H1 (cell line): ENCODE results near the gene MXRA7. TPM values are rescaled to one million over a fixed set of nuclear protein-coding genes. Genes with fewer than 3 reads are reported as not detected.

Experiments used
- CTCF ChIA-PET: fragments of 300-600 bp; sonication (Branson Sonifier 250); formaldehyde crosslinking; loops from one replicate; lab custom pipeline; 2021; ENCODE audit not compliant: partially characterized antibody; lab: Charles Lee
- POLR2A ChIA-PET: fragments of 300-600 bp; sonication (Branson Sonifier 250); formaldehyde crosslinking; loops from one replicate; lab custom pipeline; 2021; ENCODE audit warnings: inconsistent platforms; ENCODE audit not compliant: partially characterized antibody; lab: Charles Lee
- DNase-seq, 2 experiments: peaks; one replicate each; pipeline versions ENCODE4 v3.0.0 to v3.0.0-alpha.2; 2010 to 2022; ENCODE audit warnings: low spot score in 2 of 2, low read depth in 1 of 2, mixed read lengths in 1 of 2
- FAIRE-seq: peaks from 2 replicates; lab custom pipeline; 2011; peaks lifted over from hg19 to GRCh38; lab: Jason Lieb, UNC
- H2AFZ ChIP-seq: 2 replicates; pipeline ENCODE4 v1.8.1; 2012; ENCODE audit warnings: low read length, inconsistent platforms
- H2AK5ac ChIP-seq: 2 replicates; pipeline ENCODE4 v1.6.1; 2013; ENCODE audit warnings: low read depth, low read length
- H2BK120ac ChIP-seq: replicated peaks from 2 replicates; pipeline ENCODE3; 2013; ENCODE audit warnings: low read depth, low read length, inconsistent platforms
- H2BK12ac ChIP-seq: 2 replicates; pipeline ENCODE4 v1.6.1; 2013; ENCODE audit warnings: low read depth, low read length
- H2BK15ac ChIP-seq: 2 replicates; pipeline ENCODE4 v1.6.1; 2013; ENCODE audit warnings: low read length
- H2BK20ac ChIP-seq: 2 replicates; pipeline ENCODE4 v1.6.1; 2013; ENCODE audit warnings: low read length
- H2BK5ac ChIP-seq: 2 replicates; pipeline ENCODE4 v1.6.1; 2013; ENCODE audit warnings: low read depth, low read length
- H3K14ac ChIP-seq: 2 replicates; pipeline ENCODE4 v1.6.1; 2013; ENCODE audit warnings: inconsistent platforms; ENCODE audit not compliant: insufficient read length
- H3K18ac ChIP-seq: 2 replicates; pipeline ENCODE4 v1.6.1; 2013; ENCODE audit warnings: low read length; ENCODE audit errors: extremely low read depth
- H3K23ac ChIP-seq: 2 replicates; pipeline ENCODE4 v1.6.1; 2013; ENCODE audit warnings: inconsistent platforms; ENCODE audit not compliant: insufficient read length
- H3K23me2 ChIP-seq: 2 replicates; pipeline ENCODE4 v1.6.1; 2013; ENCODE audit warnings: low read depth, low read length
- H3K27ac ChIP-seq: 2 replicates; pipeline ENCODE4 v1.6.1; 2011; ENCODE audit warnings: low read depth, low read length, inconsistent platforms
- H3K27me3 ChIP-seq, 4 experiments: replicated peaks in 1 of 4; 1 replicate in 1 of 4; 2 replicates in 3 of 4; pipeline versions ENCODE4 v1.6.1 to v1.8.1; 2011 to 2013; ENCODE audit warnings: low read length in 3 of 4, mild to moderate bottlenecking in 3 of 4, inconsistent platforms in 2 of 4, mixed read lengths in 2 of 4, moderate library complexity in 1 of 4; ENCODE audit not compliant: control insufficient read depth in 3 of 4, insufficient read depth in 3 of 4; ENCODE audit errors: extremely low read depth in 1 of 4
- H3K36me3 ChIP-seq, 4 experiments: 2 replicates each; pipeline versions ENCODE4 v1.6.1 to v1.8.1; 2011 to 2013; ENCODE audit warnings: mild to moderate bottlenecking in 4 of 4, low read length in 3 of 4, moderate library complexity in 2 of 4, control low read depth in 1 of 4, inconsistent platforms in 1 of 4; ENCODE audit not compliant: insufficient read depth in 4 of 4, control insufficient read depth in 2 of 4
- H3K4ac ChIP-seq: replicated peaks from 2 replicates; pipeline ENCODE3; 2013; ENCODE audit warnings: low read length, low read depth, mixed read lengths, inconsistent platforms; ENCODE audit not compliant: insufficient read length
- H3K4me1 ChIP-seq, 4 experiments: replicated peaks in 1 of 4; 1 replicate in 1 of 4; 2 replicates in 3 of 4; pipeline versions ENCODE4 v1.6.1 to v1.8.1; 2011 to 2013; ENCODE audit warnings: low read length in 3 of 4, inconsistent platforms in 2 of 4, mixed read lengths in 1 of 4; ENCODE audit not compliant: insufficient read depth in 4 of 4, control insufficient read depth in 3 of 4
- H3K4me2 ChIP-seq, 2 experiments: 2 replicates each; pipeline versions ENCODE4 v1.6.1 to v1.8.1; 2011 to 2013; ENCODE audit warnings: low read depth in 2 of 2, low read length in 2 of 2, control low read depth in 1 of 2, inconsistent platforms in 1 of 2, mild to moderate bottlenecking in 1 of 2; ENCODE audit not compliant: insufficient read depth in 1 of 2
- H3K4me3 ChIP-seq, 4 experiments: fragments of 200-600, 300-600 bp in 1 of 4; sonication (generic), shearing (Covaris generic), sonication (Bioruptor Twin) in 1 of 4; 2 replicates each; pipeline versions ENCODE4 v1.5.1 to v1.8.1; 2011 to 2016; ENCODE audit warnings: low read length in 4 of 4, low read depth in 3 of 4, control low read depth in 2 of 4, inconsistent platforms in 2 of 4, mild to moderate bottlenecking in 2 of 4, mixed read lengths in 1 of 4, moderate library complexity in 1 of 4; ENCODE audit not compliant: insufficient read depth in 2 of 4; ENCODE audit errors: extremely low read depth in 1 of 4
- H3K56ac ChIP-seq: replicated peaks from 2 replicates; pipeline ENCODE3; 2013; ENCODE audit warnings: low read depth, mild to moderate bottlenecking, mixed read lengths, low read length, inconsistent platforms; ENCODE audit not compliant: insufficient read length
- H3K79me1 ChIP-seq: 2 replicates; pipeline ENCODE4 v1.6.1; 2013; ENCODE audit warnings: low read depth, low read length, control low read depth
- H3K79me2 ChIP-seq, 2 experiments: 2 replicates each; pipeline versions ENCODE4 v1.6.1 to v1.8.1; 2012 to 2013; ENCODE audit warnings: low read length in 2 of 2, mild to moderate bottlenecking in 2 of 2, inconsistent platforms in 1 of 2; ENCODE audit not compliant: insufficient read depth in 2 of 2, control insufficient read depth in 1 of 2
- H3K9ac ChIP-seq, 4 experiments: replicated peaks in 1 of 4; 1 replicate in 1 of 4; 2 replicates in 3 of 4; pipeline versions ENCODE4 v1.6.1 to v1.8.1; 2011 to 2013; ENCODE audit warnings: low read depth in 3 of 4, low read length in 3 of 4, control low read depth in 2 of 4, mild to moderate bottlenecking in 2 of 4, moderate library complexity in 2 of 4, inconsistent platforms in 1 of 4; ENCODE audit errors: extremely low read depth in 1 of 4
- H3K9me3 ChIP-seq, 2 experiments: 2 replicates each; pipeline versions ENCODE4 v1.6.1 to v1.8.1; 2012 to 2013; ENCODE audit warnings: mild to moderate bottlenecking in 2 of 2, moderate library complexity in 2 of 2, control low read depth in 1 of 2, inconsistent platforms in 1 of 2, low read depth in 1 of 2, low read length in 1 of 2, mixed read lengths in 1 of 2; ENCODE audit not compliant: insufficient read depth in 2 of 2
- H4K20me1 ChIP-seq, 2 experiments: replicated peaks in 1 of 2; 2 replicates each; pipeline versions ENCODE3 to v1.8.1; 2011 to 2013; ENCODE audit warnings: inconsistent platforms in 2 of 2, low read length in 2 of 2, mild to moderate bottlenecking in 1 of 2; ENCODE audit not compliant: insufficient read depth in 2 of 2, control insufficient read depth in 1 of 2
- H4K5ac ChIP-seq: 2 replicates; pipeline ENCODE4 v1.6.1; 2013; ENCODE audit warnings: low read length, low read depth, mixed read lengths, inconsistent platforms; ENCODE audit not compliant: insufficient read length
- H4K8ac ChIP-seq: 2 replicates; pipeline ENCODE4 v1.8.0; 2013; ENCODE audit warnings: mild to moderate bottlenecking, moderate library complexity, low read length, inconsistent platforms; ENCODE audit not compliant: insufficient read depth; ENCODE audit errors: extremely low read depth
- H4K91ac ChIP-seq: replicated peaks from 2 replicates; pipeline ENCODE3; 2013; ENCODE audit warnings: low read length, mixed read lengths, inconsistent platforms; ENCODE audit not compliant: insufficient read length
- SP2 ChIP-seq: IDR thresholded peaks from 2 replicates; pipeline ENCODE4 v1.6.1; 2012; ENCODE audit warnings: mild to moderate bottlenecking, low read length, inconsistent platforms
- WGBS, 2 experiments: shearing (Covaris generic) in 1 of 2; methylation state at CpG; one replicate each; pipeline versions ENCODE4 v1.1.6 to v1.1.7; 2013 to 2015; ENCODE audit warnings: low lambda C conversion rate in 2 of 2, mixed read lengths in 2 of 2, inconsistent platforms in 1 of 2, low coverage in 1 of 2, missing lambda C conversion rate in 1 of 2; ENCODE audit not compliant: insufficient replicate concordance in 2 of 2, insufficient coverage in 1 of 2, insufficient read length in 1 of 2; ENCODE audit errors: extremely low coverage in 1 of 2, missing lambda C conversion rate in 1 of 2; 5-methylcytosine and 5-hydroxymethylcytosine counted together
- polyA plus RNA-seq, 7 experiments: library from polyadenylated mRNA; depleted of rRNA in 3 of 7; stranded (reverse) in 5 of 7; unstranded in 2 of 7; fragments of >200 nt in 5 of 7; fragments of 200-250 nt in 2 of 7; gene quantifications; 1 replicate in 5 of 7; 2 replicates in 1 of 7; 4 replicates in 1 of 7; pipeline versions ENCODE4 v1.2.1 to v1.2.3, GENCODE V29; 2011 to 2013; ENCODE audit warnings: missing spikeins in 2 of 7, mixed read lengths in 2 of 7
- total RNA-seq: library from RNA; stranded (reverse); fragmentation: NEBNext Ultra II Directional; extraction: Animal tissue kit (Norgen Biotek cat#: 25700); gene quantifications from 2 replicates; pipeline ENCODE4 v1.2.1, GENCODE V29; 2021

Gene MXRA7
- total and polyA plus RNA-seq, 2 of the 8 experiments (the other 6 are each of a cell fraction or from before 2014, with no cell fraction given), result 17.8 to 26.6 TPM

GRCh38 chr17:76679239-76679638 is 31.5 kb downstream of the MXRA7 start:
- no peak overlapping the region for H3K14ac ChIP-seq
- no peaks in the 10 kb centered on the region for H3K79me2 ChIP-seq
- 100% methylated on average over 1 of the region's 1 CpG; no CpG with 5 or more reads in 1 of the 2 experiments for WGBS, 2 experiments
- no peak overlapping the region for H2BK120ac ChIP-seq
- H4K5ac ChIP-seq, result no peak overlapping the region
- no peaks in the 10 kb centered on the region for H3K36me3 ChIP-seq
- ChIA-PET CTCF (interaction anchor here (0.9 to 1.5 kb wide), 2 partner anchors 55 to 90 kb away, joined by 3 to 5 read pairs; no protein-coding TSS in a partner anchor), POLR2A (interaction anchor here (1.1 kb wide), 1 partner anchor 58 kb away, joined by 3 read pairs; the partner anchor contains the start of gene SRSF2)
- no peaks in the 10 kb centered on the region for H3K23me2 ChIP-seq
- no peak overlapping the region for H4K8ac ChIP-seq
- no peaks in the 10 kb centered on the region for H3K27me3 ChIP-seq
- H3K27ac ChIP-seq, result no peak overlapping the region
- FAIRE-seq (no peak), DNase-seq (no peak)
- H3K4me1 ChIP-seq, result peaks cover 0 to 16% (median 9%) of the 10 kb centered on the region in 4 experiments; a peak in 5 of 7 replicates
- no peak overlapping the region for H3K4me3 ChIP-seq
- no peak overlapping the region for H2BK20ac ChIP-seq
- peaks cover 0 to 2% of the 10 kb centered on the region in 2 experiments for H4K20me1 ChIP-seq
- no peak overlapping the region for H2BK12ac ChIP-seq
- H2AK5ac ChIP-seq, result no peak overlapping the region
- no peak overlapping the region for H2BK5ac ChIP-seq
- H3K9ac ChIP-seq, result no peak overlapping the region
- H3K9me3 ChIP-seq, result no peaks in the 10 kb centered on the region
- no peak overlapping the region for H3K18ac ChIP-seq
- no peak overlapping the region for H3K56ac ChIP-seq
- H3K4me2 ChIP-seq, result no peak overlapping the region
- H2BK15ac ChIP-seq, result no peak overlapping the region
- no peak overlapping the region for H3K23ac ChIP-seq
- H2AFZ ChIP-seq, result no peak overlapping the region
- no peaks in the 10 kb centered on the region for H3K79me1 ChIP-seq
- H4K91ac ChIP-seq, result no peak overlapping the region
- H3K4ac ChIP-seq, result no peak overlapping the region
- no peak for TF ChIP-seq SP2
